ENCODE measurements around the gene COG5. TPM values are rescaled to one million over a fixed set of nuclear protein-coding genes. Genes with fewer than 3 reads are reported as not detected.

The COG5 gene
- total RNA-seq, 1 donor = 53.8 TPM

GRCh38 chr7:107581387-107582013 is 17.8 kb upstream of the COG5 start:
- peak overlapping the region; percentile 90 for H3K4me3 ChIP-seq (ENCODE audit: low read depth, low read length)
- peak; percentile 61 for DNase-seq (ENCODE audit: low read depth)
- TF ChIP-seq, protein P1, sequence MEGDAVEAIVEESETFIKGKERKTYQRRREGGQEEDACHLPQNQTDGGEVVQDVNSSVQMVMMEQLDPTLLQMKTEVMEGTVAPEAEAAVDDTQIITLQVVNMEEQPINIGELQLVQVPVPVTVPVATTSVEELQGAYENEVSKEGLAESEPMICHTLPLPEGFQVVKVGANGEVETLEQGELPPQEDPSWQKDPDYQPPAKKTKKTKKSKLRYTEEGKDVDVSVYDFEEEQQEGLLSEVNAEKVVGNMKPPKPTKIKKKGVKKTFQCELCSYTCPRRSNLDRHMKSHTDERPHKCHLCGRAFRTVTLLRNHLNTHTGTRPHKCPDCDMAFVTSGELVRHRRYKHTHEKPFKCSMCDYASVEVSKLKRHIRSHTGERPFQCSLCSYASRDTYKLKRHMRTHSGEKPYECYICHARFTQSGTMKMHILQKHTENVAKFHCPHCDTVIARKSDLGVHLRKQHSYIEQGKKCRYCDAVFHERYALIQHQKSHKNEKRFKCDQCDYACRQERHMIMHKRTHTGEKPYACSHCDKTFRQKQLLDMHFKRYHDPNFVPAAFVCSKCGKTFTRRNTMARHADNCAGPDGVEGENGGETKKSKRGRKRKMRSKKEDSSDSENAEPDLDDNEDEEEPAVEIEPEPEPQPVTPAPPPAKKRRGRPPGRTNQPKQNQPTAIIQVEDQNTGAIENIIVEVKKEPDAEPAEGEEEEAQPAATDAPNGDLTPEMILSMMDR (IDR thresholded peaks at IDR 0.05; ENCODE audit: insufficient read depth, low read length) = no peak

DNA sequence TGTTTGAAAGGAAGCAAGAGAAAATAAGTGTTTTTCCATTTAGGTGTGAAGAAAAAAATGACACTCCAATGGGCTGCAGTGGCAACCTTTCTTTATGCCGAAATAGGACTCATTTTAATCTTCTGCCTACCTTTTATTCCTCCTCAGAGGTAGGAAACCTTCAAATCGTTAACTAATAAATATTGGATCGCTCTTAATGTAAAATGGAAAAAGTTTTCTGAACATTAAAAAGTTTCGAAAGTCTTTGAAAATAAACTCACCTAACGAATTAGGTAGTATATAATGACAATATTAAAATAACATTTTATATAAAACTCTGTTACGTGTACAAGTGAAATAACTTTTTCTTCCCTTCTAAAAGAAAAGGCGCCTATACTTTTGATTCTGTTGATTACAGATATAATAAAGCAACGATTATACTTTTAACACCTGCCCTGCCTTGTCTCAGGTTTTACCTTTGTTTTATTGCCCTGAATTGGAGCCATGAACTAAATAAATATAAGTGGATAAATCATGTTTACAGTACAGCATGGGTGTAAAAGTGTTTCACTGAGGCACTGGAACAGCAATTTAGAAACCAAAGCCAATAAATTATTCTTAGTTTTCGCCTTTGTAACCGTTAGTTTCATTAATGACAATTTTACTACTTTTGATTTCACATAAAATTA is 17.1 kb upstream of the COG5 start:
- TF ChIP-seq, protein P1 (IDR thresholded peaks at IDR 0.05; ENCODE audit: insufficient read depth, low read length) = no peak
- peak overlapping the region; percentile 90 for H3K4me3 ChIP-seq (ENCODE audit: low read depth, low read length)
- no peak for DNase-seq (ENCODE audit: low read depth)

- TF ChIP-seq, protein P1 (IDR thresholded peaks at IDR 0.05; ENCODE audit: insufficient read depth, low read length) = no peak
- DNase-seq (ENCODE audit: low read depth) = peak; percentile 43
- H3K4me3 ChIP-seq (ENCODE audit: low read depth, low read length) = peak within 1 kb of the TSS; percentile 90
Observed at GRCh38 chr7:107579885-107580715, 16.4 kb upstream of the COG5 start, which contains the start of gene BCAP29. Gene BCAP29 (plus strand): TSS chr7:107580246. CDS start chr7:107580773, 527 bp downstream.

DNA sequence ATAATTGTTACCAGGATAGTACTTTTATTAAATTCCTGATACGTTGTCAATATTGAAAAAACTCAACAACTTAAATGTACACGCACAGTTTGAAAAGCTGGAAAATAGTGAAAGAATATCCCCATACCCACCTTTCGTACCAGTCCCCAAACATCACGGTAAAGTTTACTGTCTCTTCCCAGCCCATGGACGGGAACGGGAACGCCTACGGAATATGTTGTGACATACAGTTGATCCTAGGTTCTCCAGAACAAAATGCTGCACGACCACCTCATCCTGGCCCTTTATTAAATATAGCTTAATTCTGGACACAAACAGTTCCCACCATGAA is 15.8 kb upstream of the COG5 start:
- TF ChIP-seq, protein P1 (IDR thresholded peaks at IDR 0.05; ENCODE audit: insufficient read depth, low read length) = no peak
- H3K4me3 ChIP-seq (ENCODE audit: low read depth, low read length) = peak overlapping the region; percentile 90
- DNase-seq (ENCODE audit: low read depth) = no peak

- no peak overlapping the region for H3K4me3 ChIP-seq (ENCODE audit: low read depth, low read length)
- TF ChIP-seq, protein P1 (IDR thresholded peaks at IDR 0.05; ENCODE audit: insufficient read depth, low read length) = no peak
- DNase-seq (ENCODE audit: low read depth) = no peak
Observed at GRCh38 chr7:107573537-107573936, 9.8 kb upstream of the COG5 start.

- DNase-seq (ENCODE audit: low read depth) = no peak
- no peak overlapping the region for H3K4me3 ChIP-seq (ENCODE audit: low read depth, low read length)
- TF ChIP-seq, protein P1 (IDR thresholded peaks at IDR 0.05; ENCODE audit: insufficient read depth, low read length) = no peak
Observed at GRCh38 chr7:107570298-107570697, 6.6 kb upstream of the COG5 start.
